GM12874 (cell line): Measurements from ENCODE around the gene SLTM.

Experiments used
- TF ChIP-seq, protein P1 (sequence below): IDR thresholded peaks from 2 replicates; pipeline ENCODE4 v1.5.1; 2011; ENCODE audit warnings: low read depth, mild to moderate bottlenecking, control low read depth, low read length, moderate library complexity; ENCODE audit not compliant: insufficient read depth

SLTM gene

DNA sequence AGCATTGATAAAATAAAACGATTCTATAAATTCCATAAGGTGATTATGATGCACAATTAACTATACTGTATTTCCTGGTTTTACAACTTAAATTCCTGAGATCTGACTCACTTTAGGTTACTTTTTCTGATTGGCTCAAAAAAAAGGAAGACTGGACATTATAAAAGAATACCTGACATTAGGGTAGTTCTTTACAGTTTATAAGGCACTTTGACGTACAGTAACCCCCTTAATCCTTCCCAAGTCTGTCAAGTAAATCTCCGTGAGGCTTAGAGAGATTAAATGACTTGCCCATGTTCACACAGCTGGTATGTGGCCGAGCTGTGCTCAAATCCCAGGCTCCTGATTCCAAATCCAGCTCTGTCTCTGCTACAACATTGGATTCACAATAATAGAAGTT is 1.0 kb upstream of the SLTM start:
- TF ChIP-seq, protein P1, sequence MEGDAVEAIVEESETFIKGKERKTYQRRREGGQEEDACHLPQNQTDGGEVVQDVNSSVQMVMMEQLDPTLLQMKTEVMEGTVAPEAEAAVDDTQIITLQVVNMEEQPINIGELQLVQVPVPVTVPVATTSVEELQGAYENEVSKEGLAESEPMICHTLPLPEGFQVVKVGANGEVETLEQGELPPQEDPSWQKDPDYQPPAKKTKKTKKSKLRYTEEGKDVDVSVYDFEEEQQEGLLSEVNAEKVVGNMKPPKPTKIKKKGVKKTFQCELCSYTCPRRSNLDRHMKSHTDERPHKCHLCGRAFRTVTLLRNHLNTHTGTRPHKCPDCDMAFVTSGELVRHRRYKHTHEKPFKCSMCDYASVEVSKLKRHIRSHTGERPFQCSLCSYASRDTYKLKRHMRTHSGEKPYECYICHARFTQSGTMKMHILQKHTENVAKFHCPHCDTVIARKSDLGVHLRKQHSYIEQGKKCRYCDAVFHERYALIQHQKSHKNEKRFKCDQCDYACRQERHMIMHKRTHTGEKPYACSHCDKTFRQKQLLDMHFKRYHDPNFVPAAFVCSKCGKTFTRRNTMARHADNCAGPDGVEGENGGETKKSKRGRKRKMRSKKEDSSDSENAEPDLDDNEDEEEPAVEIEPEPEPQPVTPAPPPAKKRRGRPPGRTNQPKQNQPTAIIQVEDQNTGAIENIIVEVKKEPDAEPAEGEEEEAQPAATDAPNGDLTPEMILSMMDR = no peak

DNA sequence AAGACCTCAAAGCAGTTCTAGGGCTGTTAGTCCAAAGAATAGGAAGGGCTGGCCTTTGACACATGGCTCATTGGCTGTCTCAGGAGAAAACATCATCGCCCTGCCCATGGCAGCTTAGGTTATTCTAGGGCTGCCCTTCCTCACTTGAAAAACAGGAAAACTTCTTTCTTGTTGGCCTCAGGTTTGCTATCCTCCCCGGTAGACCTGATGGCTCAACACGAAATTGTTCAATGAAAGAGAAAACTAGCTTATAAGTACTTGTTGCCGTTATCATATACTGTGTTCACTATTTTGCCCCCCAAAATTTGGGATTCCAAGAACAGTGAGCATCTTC is 602 bp upstream of the SLTM start:
- TF ChIP-seq, protein P1 = no peak

GRCh38 chr15:58932710-58933280 is 684 bp downstream of the SLTM start:
- TF ChIP-seq, protein P1 = no peak

GRCh38 chr15:58931987-58932588 is 1.4 kb downstream of the SLTM start:
- TF ChIP-seq, protein P1 = no peak

DNA sequence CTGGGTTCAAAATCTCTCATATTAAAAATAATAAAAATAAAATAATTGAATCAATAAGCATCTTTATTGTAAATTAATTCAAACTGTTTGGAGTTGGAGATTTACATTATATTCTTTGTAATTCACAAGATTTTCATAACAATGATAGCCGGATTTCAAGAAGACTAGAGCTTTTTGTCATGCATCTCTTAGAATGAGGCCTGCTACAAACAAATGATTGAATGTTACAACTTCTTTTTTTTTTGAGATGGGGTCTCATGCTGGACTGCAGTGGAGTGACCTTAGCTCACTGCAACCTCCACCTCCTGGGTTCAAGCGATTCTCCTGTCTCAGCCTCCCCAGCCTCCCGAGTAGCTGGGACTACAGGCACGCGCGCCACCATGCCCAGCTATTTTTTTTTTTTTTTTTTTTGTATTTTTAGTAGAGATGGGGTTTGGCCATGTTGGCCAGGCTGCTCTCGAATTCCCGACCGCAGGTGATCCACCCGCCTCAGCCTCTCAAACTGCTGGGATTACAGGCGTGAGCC is 3.5 kb downstream of the SLTM start:
- TF ChIP-seq, protein P1 = no peak

DNA sequence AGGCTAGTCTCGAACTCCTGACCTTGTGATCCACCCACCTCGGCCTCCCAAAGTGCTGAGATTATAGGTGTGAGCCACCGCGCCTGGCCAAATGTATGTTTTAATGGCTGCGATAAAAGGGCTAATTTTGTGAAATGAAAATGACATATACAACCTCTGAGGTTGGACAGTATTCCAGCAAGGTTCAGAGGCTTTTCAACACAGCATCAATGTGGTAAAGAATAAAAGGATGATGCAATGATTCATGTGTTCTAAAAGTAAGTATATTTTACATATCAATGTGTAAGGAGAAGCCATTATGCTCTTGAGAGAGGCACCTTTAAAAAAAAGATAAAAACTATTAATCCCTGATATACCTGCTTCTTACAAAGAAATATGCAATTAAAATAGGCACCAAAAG is 6.7 kb downstream of the SLTM start:
- TF ChIP-seq, protein P1 = no peak

DNA sequence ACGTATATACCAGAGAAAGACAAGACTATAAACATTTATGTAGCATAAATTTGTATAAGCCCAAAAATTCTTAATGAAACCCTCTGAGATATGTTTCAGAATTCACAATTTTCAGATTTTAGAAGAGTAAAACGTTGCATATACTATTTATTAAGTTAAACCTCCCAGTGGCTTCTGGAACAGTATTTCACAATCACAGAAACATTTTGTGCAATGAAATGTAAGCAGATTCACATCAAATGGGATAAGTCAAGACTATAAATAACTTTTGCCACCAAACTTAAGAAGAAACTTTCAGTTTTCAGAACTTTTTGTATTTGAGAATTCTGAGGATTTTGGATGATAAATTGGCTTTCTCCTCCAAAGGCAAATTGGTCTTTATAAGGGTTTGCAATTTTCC is 9.2 kb downstream of the SLTM start:
- TF ChIP-seq, protein P1 = no peak
